Activated CD8-positive, alpha-beta memory T cell treated with anti-CD3 and anti-CD28 coated beads, Interleukin-2, amount 10 ng/mL, durations not matched to agents 7 days and 5 days (primary cell): ENCODE data around the gene ABTB2. TPM values are rescaled to one million over a fixed set of nuclear protein-coding genes. Genes with fewer than 3 reads are reported as not detected.

Experiments used
- total RNA-seq, 2 experiments: library from RNA; stranded (reverse); gene quantifications; one replicate each; pipeline ENCODE4 v1.2.3, GENCODE V29; 2021

Gene ABTB2
- total RNA-seq, 2 experiments from 2014 or later, result 3.8 to 16.8 TPM

Other genes starting within 250 kb of the ABTB2 start
- gene CAT, start 80.9 kb upstream of the ABTB2 start, total RNA-seq, result 10 to 100 TPM; 21.6 to 30.1 TPM
- not detected for gene ELF5, start 155.8 kb upstream of the ABTB2 start, total RNA-seq